GM13976 (cell line): ENCODE data around the gene DPAGT1.
"Not testable (repeated sequence)": the region's sequence is repeated elsewhere in the genome, so short reads cannot be mapped to it uniquely, and the experiment has no call there.

Experiments used
- DNase-seq: peaks from one replicate; pipeline ENCODE4 v3.0.0; 2012; ENCODE audit warnings: low spot score
- in situ Hi-C: fragments of 300-500 bp; cut with MboI; formaldehyde crosslinking; loops from one replicate; pipeline ENCODE4 v1.12.0; 2022; ENCODE audit warnings: low sequenced_read_pairs, mixed read lengths, inconsistent platforms; ENCODE audit not compliant: unreplicated experiment
- TF ChIP-seq, protein P1 (sequence below): IDR thresholded peaks from 2 replicates; pipeline ENCODE4 v1.5.1; 2012; ENCODE audit warnings: borderline replicate concordance, mild to moderate bottlenecking; ENCODE audit not compliant: insufficient read depth; ENCODE audit errors: extremely low read depth, missing control alignments, control extremely low read depth

Gene DPAGT1

DNA sequence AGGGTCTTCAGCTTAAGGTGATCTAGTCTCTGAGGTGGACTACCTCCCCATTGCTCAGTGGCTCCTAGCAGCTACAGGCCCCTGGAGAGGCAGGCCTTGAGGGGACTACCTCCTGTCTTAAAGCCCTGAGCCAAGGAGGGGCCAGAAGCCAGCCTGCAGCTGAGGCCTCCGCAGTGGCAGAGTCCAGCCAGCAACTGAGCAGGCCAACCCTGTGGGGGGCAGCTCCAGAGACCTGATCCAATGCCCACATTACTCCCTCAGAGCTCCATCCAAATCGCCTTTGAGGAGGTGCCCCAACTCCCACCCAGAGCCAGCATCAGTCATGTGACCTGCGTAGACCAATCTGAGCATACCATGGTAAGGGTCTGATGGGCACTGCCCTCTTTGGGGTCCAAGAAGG, 8.2 kb upstream of the DPAGT1 start:
- TF ChIP-seq, protein P1, sequence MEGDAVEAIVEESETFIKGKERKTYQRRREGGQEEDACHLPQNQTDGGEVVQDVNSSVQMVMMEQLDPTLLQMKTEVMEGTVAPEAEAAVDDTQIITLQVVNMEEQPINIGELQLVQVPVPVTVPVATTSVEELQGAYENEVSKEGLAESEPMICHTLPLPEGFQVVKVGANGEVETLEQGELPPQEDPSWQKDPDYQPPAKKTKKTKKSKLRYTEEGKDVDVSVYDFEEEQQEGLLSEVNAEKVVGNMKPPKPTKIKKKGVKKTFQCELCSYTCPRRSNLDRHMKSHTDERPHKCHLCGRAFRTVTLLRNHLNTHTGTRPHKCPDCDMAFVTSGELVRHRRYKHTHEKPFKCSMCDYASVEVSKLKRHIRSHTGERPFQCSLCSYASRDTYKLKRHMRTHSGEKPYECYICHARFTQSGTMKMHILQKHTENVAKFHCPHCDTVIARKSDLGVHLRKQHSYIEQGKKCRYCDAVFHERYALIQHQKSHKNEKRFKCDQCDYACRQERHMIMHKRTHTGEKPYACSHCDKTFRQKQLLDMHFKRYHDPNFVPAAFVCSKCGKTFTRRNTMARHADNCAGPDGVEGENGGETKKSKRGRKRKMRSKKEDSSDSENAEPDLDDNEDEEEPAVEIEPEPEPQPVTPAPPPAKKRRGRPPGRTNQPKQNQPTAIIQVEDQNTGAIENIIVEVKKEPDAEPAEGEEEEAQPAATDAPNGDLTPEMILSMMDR: no peak
- in situ Hi-C loops: no loop called here
- DNase-seq: no peak

DNA sequence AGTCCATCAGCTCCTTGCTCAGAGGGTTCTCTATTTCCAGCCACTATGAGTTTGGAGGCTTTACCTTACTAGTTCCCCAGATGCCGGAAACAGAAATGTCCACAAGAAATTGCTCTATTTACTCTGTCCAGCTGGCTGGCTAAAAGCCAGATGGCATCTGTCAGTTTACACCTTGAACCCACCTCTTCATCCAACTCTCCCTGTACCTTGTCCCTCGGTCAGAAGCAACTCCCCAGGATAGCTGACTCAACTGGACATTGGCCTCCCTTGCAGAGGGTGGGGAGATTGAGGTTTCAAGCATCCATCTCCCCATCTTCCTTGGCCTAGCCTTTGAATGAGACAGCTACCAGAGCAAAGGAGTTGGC, 7.2 kb upstream of the DPAGT1 start:
- in situ Hi-C loops: no loop called here
- DNase-seq: no peak
- TF ChIP-seq, protein P1: no peak

DNA sequence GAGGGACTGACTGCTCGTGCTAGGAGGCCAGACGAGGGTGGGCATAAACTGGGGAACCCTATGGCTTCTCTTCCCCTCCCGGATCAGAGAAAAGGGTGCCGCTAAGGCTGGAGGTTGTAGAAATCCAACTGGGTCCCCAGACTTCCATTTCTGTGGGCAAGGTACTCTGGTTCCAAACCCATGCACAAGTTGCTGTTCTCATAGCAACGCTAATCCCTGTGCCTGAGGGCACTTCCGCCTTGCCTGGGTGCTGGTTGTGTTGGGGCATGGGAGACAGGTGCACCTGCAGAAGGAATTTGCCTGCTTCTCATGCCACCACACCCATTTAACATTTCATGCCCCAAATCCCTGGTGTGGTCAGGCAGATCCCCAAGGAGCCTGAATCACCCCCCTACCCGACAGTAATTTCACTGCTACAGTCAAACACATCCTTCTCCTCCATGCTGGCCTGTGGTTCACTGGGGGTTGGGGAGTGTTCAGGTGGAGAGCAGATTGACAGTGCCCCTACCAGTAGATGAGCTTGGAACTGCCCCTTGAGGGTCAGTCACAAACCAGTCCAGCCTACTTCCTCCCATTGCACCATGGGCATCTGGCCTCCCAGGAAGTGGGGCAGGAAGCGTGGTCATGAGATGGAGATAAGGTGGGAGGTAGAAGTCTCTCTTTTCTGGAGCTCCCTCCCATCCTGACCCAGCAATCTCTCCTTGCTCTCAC, 6.6 kb upstream of the DPAGT1 start:
- in situ Hi-C loops: no loop called here
- TF ChIP-seq, protein P1: no peak
- peak; percentile 60 for DNase-seq

DNA sequence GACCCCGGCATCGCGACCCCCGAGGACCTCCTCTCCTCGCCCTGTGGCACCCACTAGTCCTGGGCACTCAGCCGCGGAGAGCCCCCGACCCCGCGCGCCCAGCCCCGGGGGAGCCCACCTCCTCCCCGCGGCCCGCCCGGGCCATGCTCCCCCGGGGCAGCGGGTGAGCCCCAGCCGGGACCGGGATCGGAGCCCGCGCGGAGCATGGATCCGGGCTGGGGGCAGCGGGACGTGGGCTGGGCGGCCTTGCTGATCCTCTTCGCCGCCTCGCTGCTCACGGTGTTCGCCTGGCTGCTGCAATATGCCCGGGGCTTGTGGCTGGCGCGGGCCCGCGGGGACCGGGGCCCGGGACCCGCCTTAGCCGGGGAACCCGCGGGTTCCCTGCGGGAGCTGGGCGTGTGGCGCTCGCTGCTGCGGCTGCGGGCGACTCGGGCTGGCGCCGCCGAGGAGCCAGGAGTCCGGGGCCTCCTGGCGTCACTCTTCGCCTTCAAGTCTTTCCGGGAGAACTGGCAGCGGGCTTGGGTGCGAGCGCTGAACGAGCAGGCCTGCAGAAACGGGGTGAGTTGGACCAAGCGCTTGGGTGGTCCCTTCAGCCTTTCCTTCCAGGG, 6.0 kb upstream of the DPAGT1 start:
- TF ChIP-seq, protein P1: no peak
- in situ Hi-C loops: no loop called here

DNA sequence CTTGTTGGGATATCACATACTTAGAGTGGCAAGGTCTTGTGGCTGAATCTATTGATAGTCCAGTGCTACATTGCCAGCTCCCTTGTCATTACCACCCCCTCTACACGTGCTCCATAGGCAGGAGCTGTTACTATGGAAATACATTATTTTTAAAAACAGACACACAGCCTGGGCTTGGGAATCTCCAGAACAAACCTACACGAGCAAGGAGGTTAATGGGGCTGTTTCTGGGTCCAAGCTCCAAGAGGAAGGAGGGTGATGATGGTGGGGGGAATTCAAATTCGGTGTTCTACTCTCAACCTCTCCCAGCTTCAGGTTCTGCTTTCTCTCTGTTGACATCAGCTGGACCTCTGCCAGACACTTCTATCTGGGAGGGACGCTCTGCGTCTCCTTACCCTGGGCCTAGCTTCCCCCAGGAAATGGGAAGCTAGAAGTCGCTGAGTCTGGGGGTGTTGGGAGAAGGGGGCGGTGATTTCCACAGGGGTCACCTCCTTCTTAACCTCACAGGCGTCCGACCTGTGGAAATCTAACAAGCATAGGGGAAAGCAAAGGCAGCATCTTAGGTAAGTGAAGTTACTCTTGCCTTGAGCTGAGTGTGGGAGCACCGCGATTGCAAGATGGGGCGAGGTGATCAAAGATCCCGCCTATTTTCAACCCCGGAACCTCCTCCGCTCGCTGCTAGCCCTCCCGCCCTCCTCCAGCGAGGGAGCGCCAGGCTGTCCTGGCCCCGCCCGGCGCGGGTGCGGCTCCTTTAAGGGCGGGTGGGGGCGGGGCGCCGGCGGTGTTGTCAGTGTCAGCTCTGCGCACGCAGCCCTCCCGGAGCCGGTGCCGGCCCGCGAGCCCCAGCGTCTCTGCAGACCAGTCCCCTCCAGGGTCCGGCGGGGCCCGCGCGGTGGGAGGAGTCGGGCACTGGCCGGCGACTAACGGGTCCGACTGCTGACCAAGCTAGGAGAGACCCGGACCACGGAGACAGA, 5.2 kb upstream of the DPAGT1 start, which contains the start of gene C2CD2L:
TSS of gene C2CD2L (plus strand) at position 781 of the 974 bp plus-strand sequence. CDS start 398 bp downstream, outside the sequence.
- in situ Hi-C loops: no loop called here
- TF ChIP-seq, protein P1: no peak
- peak; percentile 97 for DNase-seq

More for the DNA sequence above, 6.0 kb upstream of the DPAGT1 start:
- peak; percentile 51 for DNase-seq

DNA sequence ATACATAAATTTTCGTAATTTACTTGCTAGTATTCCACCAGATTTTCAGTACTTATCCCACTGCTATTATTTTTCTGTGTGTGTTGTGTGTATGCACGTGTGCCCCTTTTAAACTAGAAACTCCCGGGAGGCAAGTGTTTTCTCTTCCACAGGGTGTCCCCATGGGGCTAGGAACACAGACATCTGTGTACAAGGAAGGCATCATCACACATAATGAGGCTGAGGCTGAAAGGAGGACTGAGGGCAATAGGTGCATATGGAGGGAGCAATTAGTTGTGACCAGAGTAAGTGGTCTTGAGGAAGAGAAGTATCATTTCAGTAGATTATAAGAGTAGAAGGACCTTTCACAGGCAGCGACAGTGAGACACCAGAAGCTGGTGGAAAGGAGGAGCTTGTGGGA, 2.1 kb upstream of the DPAGT1 start:
- no peak for DNase-seq
- TF ChIP-seq, protein P1: no peak
- in situ Hi-C loops: no loop called here

DNA sequence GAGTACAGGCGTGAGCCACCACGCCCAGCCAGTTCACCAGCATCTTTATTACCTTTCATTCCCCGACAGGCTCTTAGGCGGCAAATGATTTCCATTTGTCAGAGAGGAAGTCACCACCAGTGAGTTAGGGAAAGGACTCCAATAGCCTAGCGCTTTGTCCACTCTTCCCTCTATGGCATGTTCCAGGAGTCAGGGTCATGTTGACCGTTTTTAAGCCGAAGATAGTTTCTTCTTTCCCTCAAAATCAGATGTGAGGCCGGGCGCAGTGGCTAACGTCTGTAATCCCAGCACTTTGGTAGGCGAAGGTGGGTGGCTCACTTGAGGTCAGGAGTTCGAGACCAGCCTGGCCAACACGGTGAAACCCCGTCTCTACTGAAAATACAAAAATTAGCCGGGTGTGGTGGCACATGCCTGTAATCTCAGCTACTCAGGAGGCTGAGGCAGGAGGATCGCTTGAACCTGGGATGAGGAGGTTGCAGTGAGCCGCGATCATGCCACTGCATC, 1.6 kb upstream of the DPAGT1 start:
- in situ Hi-C loops: not testable (repeated sequence)

More for the DNA sequence above, 1.6 kb upstream of the DPAGT1 start:
- DNase-seq: not testable (repeated sequence)
